Transverse colon (tissue), 4 donors: ENCODE results near the gene SCAI. TPM values are rescaled to one million over a fixed set of nuclear protein-coding genes. Genes with fewer than 3 reads are reported as not detected.

Experiments used
- DNase-seq: peaks from one replicate; pipeline ENCODE4 v3.0.0-alpha.2; 2019
- H3K27ac ChIP-seq, 4 donors: fragments of 200-600 bp; sonication (generic); 2 replicates each; pipeline ENCODE4 v1.5.1; 2016 to 2018; ENCODE audit warnings: inconsistent platforms in 4 of 4
- H3K27me3 ChIP-seq: fragments of 200-600 bp; sonication (generic); 2 replicates; pipeline ENCODE4 v1.5.1; 2017; ENCODE audit warnings: inconsistent platforms
- H3K36me3 ChIP-seq, 4 donors: fragments of 200-600 bp; sonication (generic); 2 replicates each; pipeline ENCODE4 v1.5.1; 2017 to 2019; ENCODE audit warnings: inconsistent platforms in 4 of 4
- H3K4me1 ChIP-seq, 4 donors: fragments of 200-600 bp; sonication (generic); 2 replicates each; pipeline ENCODE4 v1.5.1; 2017 to 2020; ENCODE audit warnings: inconsistent platforms in 4 of 4
- H3K4me3 ChIP-seq, 4 donors: fragments of 200-600 bp; sonication (generic); 1 replicate in 1 of 4; 2 replicates in 3 of 4; pipeline versions ENCODE4 v1.5.1 to v1.6.1; 2017 to 2019; ENCODE audit warnings: inconsistent platforms in 4 of 4
- H3K9me3 ChIP-seq, 2 donors: fragments of 200-600 bp; sonication (generic); 2 replicates each; pipeline ENCODE4 v1.5.1; 2017 to 2019; ENCODE audit warnings: inconsistent platforms in 2 of 2
- CTCF ChIP-seq, 5 experiments: fragments of 200-600 bp in 3 of 5; fragments of 450-650 bp in 2 of 5; sonication (generic) in 3 of 5; IDR thresholded peaks; 1 replicate in 2 of 5; 2 replicates in 3 of 5; pipeline ENCODE4 v1.5.1; 2016 to 2017; ENCODE audit warnings: antibody characterized with exemption in 5 of 5, inconsistent platforms in 3 of 5, mild to moderate bottlenecking in 2 of 5, moderate library complexity in 1 of 5
- EP300 ChIP-seq: sonication (generic); formaldehyde crosslinking; IDR thresholded peaks from one replicate; pipeline ENCODE4 v1.6.1; 2017; ENCODE audit warnings: antibody characterized with exemption, low read depth
- POLR2A ChIP-seq: fragments of 450-650 bp; IDR thresholded peaks from one replicate; pipeline ENCODE4 v1.6.1; 2016; ENCODE audit warnings: antibody characterized with exemption, mild to moderate bottlenecking, moderate library complexity
- POLR2AphosphoS5 ChIP-seq, 3 donors: sonication (generic); formaldehyde crosslinking; IDR thresholded peaks; one replicate each; pipeline ENCODE4 v1.6.1; 2016; ENCODE audit warnings: antibody characterized with exemption in 3 of 3
- WGBS, 2 donors: methylation state at CpG; one replicate each; pipeline ENCODE4 v1.1.5; 2018; ENCODE audit warnings: low coverage in 1 of 2; 5-methylcytosine and 5-hydroxymethylcytosine counted together
- in situ Hi-C, 4 donors: fragments of 200-750 bp; cut with MboI; loops; one replicate each; pipeline versions ENCODE4 v1.15.0 to v1.15.1; 2017; ENCODE audit warnings: low sequenced_read_pairs in 3 of 4, low pct_ligation_motif_present in 1 of 4, low pct_unique_long_range_greater_than_20kb in 1 of 4
- intact Hi-C: fragments of 100-400 bp; cut with DNase I; formaldehyde crosslinking; loops from one replicate; pipeline ENCODE4 v1.15.1; 2023; ENCODE audit warnings: low total_unique reads
- total RNA-seq, 4 donors: library from RNA; depleted of rRNA; stranded (reverse); fragments of >200 nt; gene quantifications; one replicate each; pipeline ENCODE4 v1.1.0, GENCODE V29; 2016

The SCAI gene
- total RNA-seq, 4 donors from 2014 or later, result 10.4 to 38.6 (median 13.2) TPM

- no peak for DNase-seq
- Histone ChIP-seq H3K9me3 (no peaks in the 10 kb centered on the region), H3K36me3 (peaks cover 0 to 21% (median 5%) of the 10 kb centered on the region in 4 donors), H3K27me3 (no peaks in the 10 kb centered on the region), H3K4me3 (no peak overlapping the region), H3K27ac (no peak overlapping the region), H3K4me1 (no peaks in the 10 kb centered on the region)
- intact Hi-C loops, result no loop called here
- in situ Hi-C loops, result loop anchor here in 2 of 4 donors (10.0 to 25.0 kb wide), 2 partner anchors 231 to 449 kb away; partner anchors contain the start of gene SCAI (in 1 of the 2)
- 95 to 100% methylated on average over 1 to 2 of the region's 2 CpGs for WGBS, 2 donors
- TF ChIP-seq CTCF (IDR thresholded peaks at IDR 0.05), result no peak
- TF ChIP-seq POLR2A, result no peak
- TF ChIP-seq EP300, result no peak
- TF ChIP-seq POLR2AphosphoS5 (IDR thresholded peaks at IDR 0.05), result no peak
Measured at GRCh38 chr9:124913378-124913777, 229.9 kb downstream of the SCAI start.

DNA sequence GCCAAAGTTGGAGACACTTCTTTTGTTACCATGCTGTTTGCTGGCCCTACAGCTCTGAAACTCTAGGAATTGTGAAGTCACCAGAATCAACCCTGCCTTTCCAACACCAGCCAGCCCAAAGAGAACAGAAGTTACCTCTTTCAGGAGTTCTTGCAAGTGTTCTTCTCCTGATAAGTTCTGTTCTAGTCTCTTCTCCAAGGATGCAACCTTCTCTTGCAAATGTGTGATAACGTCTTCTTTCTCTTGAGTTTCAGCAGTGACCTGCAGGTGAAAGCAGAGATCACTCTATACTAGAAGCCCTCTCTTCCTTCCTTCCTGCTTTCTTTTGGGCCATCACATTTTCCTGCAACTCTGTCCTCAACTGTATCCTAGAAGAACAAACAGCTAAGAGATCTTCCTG lies 231.6 kb downstream of the SCAI start:
- Histone ChIP-seq H3K9me3 (no peaks in the 10 kb centered on the region), H3K27me3 (no peaks in the 10 kb centered on the region), H3K4me1 (peaks cover 0 to 10% (median 0%) of the 10 kb centered on the region in 4 donors), H3K27ac (no peak overlapping the region), H3K4me3 (no peak overlapping the region), H3K36me3 (peaks cover 0 to 34% (median 2%) of the 10 kb centered on the region in 4 donors)
- no peak for DNase-seq
- WGBS, 2 donors, result 95 to 100% methylated on average over 1 of the region's 1 CpG
- intact Hi-C loops (no loop called here), in situ Hi-C loops (loop anchor here in 2 of 4 donors (10.0 to 25.0 kb wide), 2 partner anchors 233 to 451 kb away; partner anchors contain the start of gene SCAI (in 1 of the 2))
- no peak for TF ChIP-seq POLR2AphosphoS5 (IDR thresholded peaks at IDR 0.05)
- TF ChIP-seq POLR2A, result no peak

DNA sequence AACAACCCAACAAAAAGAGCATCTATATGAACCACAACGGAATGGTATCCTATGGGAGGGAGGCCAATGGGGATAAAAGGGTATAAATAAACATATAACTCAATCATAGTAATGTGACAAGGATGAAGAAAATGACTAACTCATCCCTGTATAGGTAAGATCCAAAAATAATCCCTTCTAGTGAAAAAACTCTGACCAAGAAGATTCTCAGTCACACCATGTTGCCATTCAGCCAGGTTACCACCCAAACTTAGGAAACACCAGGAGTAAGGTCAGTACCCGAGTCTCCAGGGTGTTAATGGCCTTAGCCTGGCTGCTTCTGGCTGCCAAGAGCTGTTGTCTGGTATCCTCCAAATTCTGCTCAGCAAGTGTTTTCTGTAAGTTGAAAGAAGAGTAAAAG lies 235.2 kb downstream of the SCAI start:
- no peak for TF ChIP-seq POLR2AphosphoS5 (IDR thresholded peaks at IDR 0.05)
- no peak for TF ChIP-seq EP300
- no peak for TF ChIP-seq CTCF (IDR thresholded peaks at IDR 0.05)
- no peak for DNase-seq
- H3K27me3 ChIP-seq, result no peaks in the 10 kb centered on the region
- H3K27ac ChIP-seq, result no peak overlapping the region
- peaks cover 0 to 11% (median 0%) of the 10 kb centered on the region in 4 donors for H3K4me1 ChIP-seq
- WGBS, 2 donors, result 80 to 86% methylated on average over 2 of the region's 2 CpGs
- no peak overlapping the region for H3K4me3 ChIP-seq
- H3K9me3 ChIP-seq, result no peaks in the 10 kb centered on the region
- intact Hi-C loops, result no loop called here
- peaks cover 0 to 58% (median 6%) of the 10 kb centered on the region in 4 donors for H3K36me3 ChIP-seq
- in situ Hi-C loops, result loop anchor here in 1 of 4 donors (25.0 kb wide), 1 partner anchor 454 kb away; no protein-coding TSS in a partner anchor

GRCh38 chr9:124906966-124907365 lies 236.4 kb downstream of the SCAI start:
- Histone ChIP-seq H3K9me3 (no peaks in the 10 kb centered on the region), H3K36me3 (peaks cover 0 to 51% (median 5%) of the 10 kb centered on the region in 4 donors), H3K4me3 (no peak overlapping the region), H3K4me1 (peaks cover 0 to 11% (median 0%) of the 10 kb centered on the region in 4 donors), H3K27ac (no peak overlapping the region), H3K27me3 (no peaks in the 10 kb centered on the region)
- in situ Hi-C loops (loop anchor here in 1 of 4 donors (25.0 kb wide), 1 partner anchor 455 kb away; no protein-coding TSS in a partner anchor), intact Hi-C loops (no loop called here)
- WGBS, 2 donors, result 33 to 50% methylated on average over 1 of the region's 1 CpG
- TF ChIP-seq POLR2AphosphoS5 (IDR thresholded peaks at IDR 0.05) (no peak), EP300 (no peak), POLR2A (no peak), CTCF (IDR thresholded peaks at IDR 0.05) (no peak)
- DNase-seq, result no peak

DNA sequence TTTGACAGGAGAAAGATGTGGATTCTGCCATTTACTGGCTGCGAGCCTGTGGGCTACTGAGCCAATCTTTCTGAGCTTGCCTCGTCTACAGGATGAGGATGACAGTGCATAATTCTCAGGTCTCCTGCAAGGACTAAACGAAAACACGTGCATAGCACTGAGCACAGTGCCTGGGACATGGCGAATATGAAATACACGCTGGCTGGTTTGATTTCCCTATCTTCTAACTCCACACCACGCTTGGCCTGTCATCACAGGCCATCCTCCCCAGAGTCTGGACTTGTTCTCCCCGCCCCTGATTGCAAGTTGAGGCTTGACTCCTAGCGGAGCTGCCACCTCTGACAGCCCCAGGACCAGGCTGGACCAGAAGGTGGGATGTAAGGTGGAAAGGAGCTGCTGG lies 243.5 kb downstream of the SCAI start:
- WGBS, 2 donors, result 93% methylated on average over 9 of the region's 9 CpGs; no CpG with 5 or more reads in 1 of the 2 donors
- Histone ChIP-seq H3K27me3 (no peaks in the 10 kb centered on the region), H3K4me1 (no peaks in the 10 kb centered on the region), H3K4me3 (no peak overlapping the region), H3K27ac (no peak overlapping the region), H3K36me3 (peaks cover 0 to 34% (median 17%) of the 10 kb centered on the region in 4 donors), H3K9me3 (no peaks in the 10 kb centered on the region)
- intact Hi-C loops (no loop called here), in situ Hi-C loops (loop anchor here in 1 of 4 donors (25.0 kb wide), 1 partner anchor 462 kb away; no protein-coding TSS in a partner anchor)
- DNase-seq, result no peak
- TF ChIP-seq POLR2A, result no peak
